ENCODE measurements around the gene PEX26.

DNA sequence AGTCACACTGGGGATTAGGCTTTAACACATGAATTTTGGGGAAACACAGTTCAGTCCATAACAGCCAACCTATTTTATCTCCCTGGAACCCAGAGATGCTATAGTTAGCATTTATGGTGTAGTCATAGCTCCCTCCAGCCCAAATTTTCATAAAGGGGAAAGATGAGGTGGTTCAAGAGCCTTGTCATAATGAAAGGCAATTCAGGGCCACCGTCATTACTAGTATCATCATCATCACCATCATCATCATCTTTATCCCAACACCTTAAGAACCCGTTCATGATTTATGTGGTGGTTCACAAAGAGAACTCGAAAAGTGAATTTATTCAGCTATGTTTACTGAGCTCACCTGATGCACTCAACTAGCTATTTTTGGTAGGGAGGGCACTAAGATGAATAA is 30.4 kb downstream of the PEX26 start:
- no peak for TF ChIP-seq CTCF (IDR thresholded peaks at IDR 0.05)
- no peak for TF ChIP-seq POLR2A (IDR thresholded peaks at IDR 0.05)
